H1 (cell line): Measurements from ENCODE around the gene EPN2. TPM values are rescaled to one million over a fixed set of nuclear protein-coding genes. Genes with fewer than 3 reads are reported as not detected.

Source experiments
- ASH2L ChIP-seq: fragments of 200-600, 300-600 bp; sonication (generic); IDR thresholded peaks from one replicate; pipeline ENCODE4 v1.7.1; 2017; ENCODE audit warnings: low read length
- BCL11A ChIP-seq, 2 experiments: IDR thresholded peaks; one replicate each; pipeline ENCODE4 v1.6.1; 2011; ENCODE audit warnings: low read depth in 2 of 2, low read length in 2 of 2, mild to moderate bottlenecking in 2 of 2
- BRCA1 ChIP-seq: IDR thresholded peaks from 2 replicates; pipeline ENCODE4 v1.6.1; 2012; ENCODE audit warnings: low read depth, low read length, improper control_type of control experiment
- CHD7 ChIP-seq: fragments of 300-600 bp; sonication (generic); IDR thresholded peaks from 2 replicates; pipeline ENCODE4 v1.7.1; 2012; ENCODE audit warnings: low read length, moderate library complexity, mild to moderate bottlenecking, inconsistent platforms; ENCODE audit not compliant: insufficient replicate concordance
- CREB1 ChIP-seq: IDR thresholded peaks from 2 replicates; pipeline ENCODE4 v1.6.1; 2012; ENCODE audit warnings: inconsistent platforms
- NANOG ChIP-seq: IDR thresholded peaks from 2 replicates; pipeline ENCODE4 v1.6.1; 2011; ENCODE audit warnings: low read length, low read depth, mild to moderate bottlenecking, inconsistent platforms; ENCODE audit not compliant: insufficient read depth, poor library complexity, severe bottlenecking
- POU5F1 ChIP-seq: IDR thresholded peaks from 2 replicates; pipeline ENCODE4 v1.6.1; 2011; ENCODE audit warnings: low read depth, mild to moderate bottlenecking, low read length, moderate library complexity
- SIN3A ChIP-seq, 2 experiments: IDR thresholded peaks in 1 of 2; conservative IDR thresholded peaks in 1 of 2; 2 replicates each; pipeline ENCODE4 v1.6.1; 2011 to 2012; ENCODE audit warnings: low read length in 2 of 2, improper control_type of control experiment in 1 of 2, low read depth in 1 of 2, mild to moderate bottlenecking in 1 of 2
- SP2 ChIP-seq: IDR thresholded peaks from 2 replicates; pipeline ENCODE4 v1.6.1; 2012; ENCODE audit warnings: mild to moderate bottlenecking, low read length, inconsistent platforms
- USF2 ChIP-seq: IDR thresholded peaks from 2 replicates; pipeline ENCODE4 v1.6.1; 2011; ENCODE audit warnings: low read length, improper control_type of control experiment
- polyA plus RNA-seq, 7 experiments: library from polyadenylated mRNA; depleted of rRNA in 3 of 7; stranded (reverse) in 5 of 7; unstranded in 2 of 7; fragments of >200 nt in 5 of 7; fragments of 200-250 nt in 2 of 7; gene quantifications; 1 replicate in 5 of 7; 2 replicates in 1 of 7; 4 replicates in 1 of 7; pipeline versions ENCODE4 v1.2.1 to v1.2.3, GENCODE V29; 2011 to 2013; ENCODE audit warnings: missing spikeins in 2 of 7, mixed read lengths in 2 of 7
- total RNA-seq: library from RNA; stranded (reverse); fragmentation: NEBNext Ultra II Directional; extraction: Animal tissue kit (Norgen Biotek cat#: 25700); gene quantifications from 2 replicates; pipeline ENCODE4 v1.2.1, GENCODE V29; 2021

EPN2 gene
- total and polyA plus RNA-seq, 2 of the 8 experiments (the other 6 are each of a cell fraction or from before 2014, with no cell fraction given): 28.7 to 55.8 TPM

- TF ChIP-seq CHD7 (no peak), SP2 (no peak), ASH2L (no peak), NANOG (no peak), SIN3A (conservative IDR thresholded peaks at IDR 0.05 in 1 of 2, IDR thresholded peaks at IDR 0.05 in 1 of 2; ENCODE audit: low read depth in 1 of 2, low read length in 2 of 2) (no peak), CREB1 (no peak), USF2 (no peak), POU5F1 (no peak), BCL11A (IDR thresholded peaks at IDR 0.05; ENCODE audit: low read depth in 2 of 2, low read length in 2 of 2) (no peak), BRCA1 (no peak)
These were observed 147.7 kb downstream of the EPN2 start (continued) for GRCh38 chr17:19384723-19385391.
